Brain microvascular endothelial cell (primary cell): ENCODE data around the gene GRIFIN.

Experiments
- DNase-seq: peaks from one replicate; pipeline ENCODE4 v3.0.0-alpha.2; 2020
- H3K27ac ChIP-seq: fragments of 250-450 bp; sonication (Bioruptor Pico); 2 replicates; pipeline ENCODE4 v1.5.1; 2020; ENCODE audit warnings: mild to moderate bottlenecking, moderate library complexity
- H3K27me3 ChIP-seq: fragments of 250-450 bp; sonication (Bioruptor Pico); replicated peaks from 2 replicates; pipeline ENCODE4 v1.5.1; 2020; ENCODE audit warnings: mild to moderate bottlenecking
- H3K36me3 ChIP-seq: fragments of 250-450 bp; sonication (Bioruptor Pico); replicated peaks from 2 replicates; pipeline ENCODE4 v1.5.1; 2020; ENCODE audit warnings: mild to moderate bottlenecking
- H3K4me3 ChIP-seq: 2 replicates; pipeline ENCODE4 v1.5.1; 2011; ENCODE audit warnings: low read depth, mild to moderate bottlenecking, control low read depth, low read length, moderate library complexity
- in situ Hi-C: cut with HindIII; loops from 2 replicates; pipeline ENCODE4 v1.10.0; 2017; ENCODE audit warnings: low sequenced_read_pairs, low pct_ligation_motif_present
- TF ChIP-seq, protein P1 (sequence below): IDR thresholded peaks from 2 replicates; pipeline ENCODE4 v1.5.1; 2011; ENCODE audit warnings: low read depth, mild to moderate bottlenecking, moderate library complexity, low read length, control low read depth, inconsistent platforms; ENCODE audit errors: missing control alignments

The GRIFIN gene

DNA sequence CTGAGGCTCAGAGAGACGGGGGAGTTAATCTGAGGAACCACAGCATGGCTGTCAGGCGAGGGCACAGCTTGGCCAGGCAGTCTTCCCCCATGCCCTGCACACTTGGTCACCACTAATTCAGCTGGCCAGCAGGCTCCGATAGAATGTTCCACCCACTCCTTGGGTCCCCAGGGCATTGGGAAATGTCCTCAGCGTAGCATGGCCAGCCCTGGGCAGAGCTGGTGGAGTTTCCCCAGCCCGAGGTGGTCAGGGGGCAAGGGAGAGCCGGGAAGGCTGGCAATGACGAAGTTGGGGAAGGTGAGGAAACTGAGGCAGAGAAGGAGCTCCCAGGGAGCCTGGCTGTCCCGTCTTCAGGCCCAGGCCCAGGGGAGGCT is 12.1 kb upstream of the GRIFIN start:
- in situ Hi-C loops, result no loop called here
- H3K27ac ChIP-seq, result no peak overlapping the region
- H3K4me3 ChIP-seq, result no peak overlapping the region
- DNase-seq, result no peak
- no peaks in the 10 kb centered on the region for H3K36me3 ChIP-seq
- TF ChIP-seq, protein P1, sequence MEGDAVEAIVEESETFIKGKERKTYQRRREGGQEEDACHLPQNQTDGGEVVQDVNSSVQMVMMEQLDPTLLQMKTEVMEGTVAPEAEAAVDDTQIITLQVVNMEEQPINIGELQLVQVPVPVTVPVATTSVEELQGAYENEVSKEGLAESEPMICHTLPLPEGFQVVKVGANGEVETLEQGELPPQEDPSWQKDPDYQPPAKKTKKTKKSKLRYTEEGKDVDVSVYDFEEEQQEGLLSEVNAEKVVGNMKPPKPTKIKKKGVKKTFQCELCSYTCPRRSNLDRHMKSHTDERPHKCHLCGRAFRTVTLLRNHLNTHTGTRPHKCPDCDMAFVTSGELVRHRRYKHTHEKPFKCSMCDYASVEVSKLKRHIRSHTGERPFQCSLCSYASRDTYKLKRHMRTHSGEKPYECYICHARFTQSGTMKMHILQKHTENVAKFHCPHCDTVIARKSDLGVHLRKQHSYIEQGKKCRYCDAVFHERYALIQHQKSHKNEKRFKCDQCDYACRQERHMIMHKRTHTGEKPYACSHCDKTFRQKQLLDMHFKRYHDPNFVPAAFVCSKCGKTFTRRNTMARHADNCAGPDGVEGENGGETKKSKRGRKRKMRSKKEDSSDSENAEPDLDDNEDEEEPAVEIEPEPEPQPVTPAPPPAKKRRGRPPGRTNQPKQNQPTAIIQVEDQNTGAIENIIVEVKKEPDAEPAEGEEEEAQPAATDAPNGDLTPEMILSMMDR, result no peak
- H3K27me3 ChIP-seq, result no peaks in the 10 kb centered on the region

DNA sequence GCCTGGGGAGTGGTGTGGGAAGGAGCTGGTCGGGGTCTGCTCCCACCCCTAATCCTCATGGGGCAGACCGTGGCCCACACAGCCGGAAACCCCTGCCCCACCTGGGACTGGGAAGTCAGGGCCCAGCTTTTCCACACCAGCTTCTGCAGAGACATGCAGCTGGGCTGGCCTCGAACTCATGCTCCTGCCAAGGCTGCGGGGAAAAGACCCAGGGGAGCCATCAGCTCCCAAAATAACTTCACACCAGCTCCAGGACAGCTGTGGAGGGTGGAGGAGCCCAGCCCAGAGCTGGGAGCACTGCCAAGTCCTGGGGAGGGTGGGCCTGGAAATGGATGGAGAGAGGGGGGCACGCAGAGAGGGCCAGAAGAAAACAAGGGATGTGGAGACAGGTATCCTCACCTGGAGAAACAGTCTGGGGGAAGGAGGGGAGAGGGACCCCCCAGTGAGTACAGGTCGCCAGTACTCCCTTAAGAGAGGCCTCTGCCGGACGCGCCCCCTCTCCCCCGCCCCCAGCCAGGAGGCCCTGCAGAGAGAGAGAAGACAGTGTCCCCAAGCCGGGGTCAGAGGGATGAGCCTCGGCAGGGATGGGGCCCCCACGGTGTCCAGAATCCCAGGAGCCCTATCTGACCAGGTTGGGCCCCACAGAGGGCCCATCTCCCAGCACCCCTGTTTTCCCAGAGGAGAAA is 11.5 kb upstream of the GRIFIN start:
- TF ChIP-seq, protein P1, result no peak
- Histone ChIP-seq H3K36me3 (no peaks in the 10 kb centered on the region), H3K4me3 (no peak overlapping the region), H3K27ac (no peak overlapping the region), H3K27me3 (no peaks in the 10 kb centered on the region)
- in situ Hi-C loops, result no loop called here
- DNase-seq, result no peak

DNA sequence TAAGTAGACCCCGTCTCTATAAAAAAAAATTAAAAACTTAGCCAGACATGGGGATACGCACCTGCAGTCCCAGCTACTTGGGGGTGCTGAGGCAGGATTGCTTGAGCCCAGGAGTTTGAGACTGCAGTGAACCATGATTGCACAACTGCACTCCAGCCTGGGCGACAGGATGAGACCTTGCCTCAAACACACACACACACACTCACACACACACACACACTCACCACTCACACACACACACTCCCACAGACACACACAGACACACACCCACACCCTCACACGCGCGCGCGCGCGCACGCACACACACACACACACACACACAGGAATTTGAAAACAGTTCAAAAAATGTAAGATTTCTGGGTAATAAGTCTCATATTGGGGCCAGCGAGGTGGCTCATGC is 8.7 kb upstream of the GRIFIN start:
- Histone ChIP-seq H3K4me3 (no peak overlapping the region), H3K27me3 (peaks cover 4% of the 10 kb centered on the region), H3K27ac (no peak overlapping the region), H3K36me3 (no peaks in the 10 kb centered on the region)
- DNase-seq, result no peak
- in situ Hi-C loops, result no loop called here
- TF ChIP-seq, protein P1, result no peak

DNA sequence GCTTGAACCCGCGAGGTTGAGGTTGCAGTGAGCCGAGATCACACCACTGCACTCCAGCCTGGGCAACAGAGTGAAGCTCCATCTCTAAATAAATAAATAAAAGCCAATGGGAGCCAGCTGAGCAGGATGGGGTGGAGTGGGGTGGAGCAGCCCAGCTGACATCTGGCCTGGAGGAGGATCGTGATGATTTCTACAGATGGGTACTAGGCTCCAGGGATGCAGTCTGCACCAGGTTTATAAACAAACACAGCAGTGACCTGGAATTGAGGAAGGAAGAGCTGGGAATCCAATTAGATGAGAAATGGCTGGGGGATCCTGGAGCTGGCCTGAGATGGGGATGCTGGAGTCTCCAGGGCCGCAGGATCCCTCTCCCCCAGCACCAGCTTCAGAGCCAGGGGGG is 7.3 kb upstream of the GRIFIN start:
- DNase-seq, result no peak
- TF ChIP-seq, protein P1, result no peak
- Histone ChIP-seq H3K27me3 (peaks cover 11% of the 10 kb centered on the region), H3K36me3 (no peaks in the 10 kb centered on the region), H3K4me3 (no peak overlapping the region), H3K27ac (no peak overlapping the region)
- in situ Hi-C loops, result no loop called here

DNA sequence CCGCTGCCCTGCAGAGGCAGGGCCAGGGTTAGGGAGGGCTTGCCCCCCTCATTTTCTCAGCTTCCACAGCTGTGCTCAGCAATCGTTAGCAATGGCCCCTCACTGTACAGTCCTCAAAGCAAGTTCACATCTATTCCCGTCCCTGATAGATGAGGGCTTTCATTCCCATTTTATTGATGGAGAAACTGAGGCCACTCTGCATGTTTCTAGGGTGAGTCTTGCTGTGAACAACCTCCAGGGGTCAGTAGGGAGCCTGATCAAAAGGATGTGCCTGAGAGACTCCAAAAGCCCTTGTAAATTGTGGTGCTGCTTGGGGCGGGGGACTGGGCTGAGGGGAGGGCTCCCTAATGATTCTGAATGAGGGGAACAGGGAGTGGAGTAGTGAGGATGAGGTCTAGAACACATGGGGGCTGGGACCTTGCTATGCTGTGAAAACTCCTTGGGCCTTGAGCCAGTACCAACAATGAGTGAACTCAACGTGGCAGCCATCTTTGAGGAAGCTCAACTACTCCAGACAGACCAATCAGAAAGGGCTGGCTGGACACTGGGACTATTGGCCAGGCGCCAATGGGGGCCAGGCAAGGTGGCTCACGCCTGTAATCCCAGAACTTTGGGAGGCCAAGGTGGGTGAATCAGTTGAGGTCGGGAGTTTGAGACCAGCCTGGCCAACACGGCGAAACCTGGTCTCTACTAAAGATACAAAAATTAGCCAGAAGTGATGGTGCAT is 6.7 kb upstream of the GRIFIN start:
- H3K27me3 ChIP-seq, result peaks cover 12% of the 10 kb centered on the region
- TF ChIP-seq, protein P1, result no peak
- no peak overlapping the region for H3K27ac ChIP-seq
- DNase-seq, result no peak
- H3K36me3 ChIP-seq, result no peaks in the 10 kb centered on the region
- in situ Hi-C loops, result no loop called here
- H3K4me3 ChIP-seq, result no peak overlapping the region

DNA sequence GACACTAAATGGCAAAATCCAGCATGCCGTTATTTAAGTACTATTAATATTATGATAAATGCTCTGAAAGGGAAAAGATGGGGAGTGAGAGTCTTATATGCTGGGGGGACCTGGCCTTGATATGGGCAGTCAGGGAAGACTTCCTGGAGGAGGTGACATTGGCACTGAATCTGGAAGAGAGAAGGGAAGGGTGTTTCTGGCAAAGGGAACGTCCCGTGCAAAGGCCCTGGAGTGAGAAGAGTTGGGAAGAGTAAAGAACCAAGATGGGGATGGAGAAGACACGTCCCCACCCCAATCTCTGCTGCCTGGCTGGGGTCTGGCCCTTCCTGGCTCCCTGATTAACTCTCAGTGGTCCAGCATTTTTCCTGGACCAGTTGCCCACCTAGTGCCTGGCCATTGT is 5.0 kb upstream of the GRIFIN start:
- H3K4me3 ChIP-seq, result no peak overlapping the region
- no peak for DNase-seq
- in situ Hi-C loops, result no loop called here

More for the DNA sequence above, 5.0 kb upstream of the GRIFIN start:
- Histone ChIP-seq H3K27ac (no peak overlapping the region), H3K36me3 (no peaks in the 10 kb centered on the region), H3K27me3 (peaks cover 12% of the 10 kb centered on the region)
- TF ChIP-seq, protein P1, result no peak
